GM12801 (cell line): ENCODE measurements around the gene TAF11L5.
"Not testable (repeated sequence)": the region's sequence is repeated elsewhere in the genome, so short reads cannot be mapped to it uniquely, and the experiment has no call there.

Experiments used
- CTCF ChIP-seq: IDR thresholded peaks from one replicate; pipeline ENCODE4 v1.5.1; 2011; ENCODE audit warnings: control low read depth; ENCODE audit not compliant: insufficient read length; ENCODE audit errors: extremely low read depth

Gene TAF11L5

DNA sequence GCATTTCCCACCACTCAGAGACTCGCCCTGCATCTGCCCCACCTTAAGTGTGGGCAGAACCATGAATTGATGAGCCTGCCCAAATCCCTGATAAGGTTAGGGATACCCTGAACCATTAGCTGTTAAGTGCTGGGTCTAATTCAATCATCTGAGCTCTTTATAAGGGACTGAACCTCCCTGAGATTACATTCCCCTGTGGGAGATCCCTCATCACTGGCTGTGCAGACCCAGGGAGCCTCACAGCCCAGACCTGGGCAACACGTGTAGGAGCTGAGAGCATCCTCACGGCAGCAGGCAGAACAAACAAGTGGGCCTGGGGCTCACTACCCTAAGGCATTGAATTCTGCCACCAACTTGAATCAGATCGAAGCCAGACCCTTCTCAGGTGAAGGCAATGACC is 27.6 kb upstream of the TAF11L5 start:
- no peak for TF ChIP-seq CTCF

GRCh38 chr5:17497931-17498330 is 27.1 kb upstream of the TAF11L5 start, which contains the start of gene TAF11L2:
Gene TAF11L2, plus strand, starts transcription at chr5:17498231.
- TF ChIP-seq CTCF = not testable (repeated sequence)

DNA sequence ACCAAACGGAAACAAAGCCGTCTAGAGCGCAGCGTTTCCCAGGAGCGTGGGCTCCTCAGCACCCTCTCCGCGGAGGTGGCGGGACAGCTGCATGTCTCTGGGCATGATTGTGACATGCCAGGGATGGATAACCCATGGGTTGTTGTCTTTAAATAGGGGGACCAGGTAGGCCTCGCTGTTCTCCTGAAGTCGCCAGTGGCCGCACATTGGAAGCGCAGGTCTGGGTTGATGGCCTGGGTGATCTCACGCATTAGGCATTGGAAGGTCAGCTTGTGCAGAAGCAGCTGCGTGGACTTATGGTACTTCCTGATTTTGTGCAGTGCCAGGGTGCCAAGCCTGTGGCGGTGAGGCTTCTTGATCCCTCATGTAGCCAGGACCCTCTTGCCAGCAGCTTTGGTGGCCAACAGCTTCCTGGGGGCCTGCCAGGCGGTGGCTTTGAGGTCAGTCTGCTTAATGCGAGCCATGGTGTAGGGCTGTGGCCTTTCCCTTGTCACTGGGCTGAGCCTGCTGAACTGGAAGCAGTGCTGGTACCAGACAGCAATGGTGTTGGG is 13.2 kb upstream of the TAF11L5 start:
- no peak for TF ChIP-seq CTCF

- TF ChIP-seq CTCF = not testable (repeated sequence)
Measured at GRCh38 chr5:17518067-17518466, 7.0 kb upstream of the TAF11L5 start, which contains the start of gene TAF11L3. Gene TAF11L3, plus strand, starts transcription at chr5:17518367.

DNA sequence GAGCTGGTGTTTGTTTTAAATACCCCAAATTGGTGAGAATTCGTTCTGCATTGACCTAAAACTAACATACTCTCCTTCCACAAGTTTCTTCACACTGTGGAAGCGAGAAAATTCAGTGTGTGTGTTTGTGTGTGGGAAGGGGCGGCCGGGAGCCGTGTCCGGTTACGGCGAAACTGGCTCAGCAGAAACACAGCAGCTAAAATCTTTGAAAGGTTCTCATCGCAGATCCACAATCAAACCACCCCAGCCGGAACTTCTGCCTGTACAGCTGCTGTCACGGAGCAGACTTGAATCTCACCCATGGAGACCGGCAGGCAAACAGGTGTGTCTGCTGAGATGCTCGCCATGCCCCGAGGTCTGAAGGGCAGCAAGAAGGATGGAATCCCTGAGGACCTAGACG is 3.5 kb upstream of the TAF11L5 start, which contains the start of gene TAF11L4:
Gene TAF11L4 (plus strand): TSS at position 301 of the 400 bp plus-strand sequence.
- not testable (repeated sequence) for TF ChIP-seq CTCF

DNA sequence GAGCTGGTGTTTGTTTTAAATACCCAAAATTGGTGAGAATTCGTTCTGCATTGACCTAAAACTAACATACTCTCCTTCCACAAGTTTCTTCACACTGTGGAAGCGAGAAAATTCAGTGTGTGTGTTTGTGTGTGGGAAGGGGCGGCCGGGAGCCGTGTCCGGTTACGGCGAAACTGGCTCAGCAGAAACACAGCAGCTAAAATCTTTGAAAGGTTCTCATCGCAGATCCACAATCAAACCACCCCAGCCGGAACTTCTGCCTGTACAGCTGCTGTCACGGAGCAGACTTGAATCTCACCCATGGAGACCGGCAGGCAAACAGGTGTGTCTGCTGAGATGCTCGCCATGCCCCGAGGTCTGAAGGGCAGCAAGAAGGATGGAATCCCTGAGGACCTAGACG is 3.3 kb downstream of the TAF11L5 start, which contains the start of gene TAF11L6:
Gene TAF11L6 (plus strand): TSS at position 301 of the 400 bp plus-strand sequence.
- TF ChIP-seq CTCF = not testable (repeated sequence)
